Testis (tissue), 2 donors: ENCODE measurements around the gene CHRM4.

Experiments used
- POLR2A ChIP-seq: fragments of 450-650 bp; IDR thresholded peaks from one replicate; pipeline ENCODE4 v1.6.1; 2017; ENCODE audit warnings: antibody characterized with exemption, mild to moderate bottlenecking, moderate library complexity
- TF ChIP-seq, protein P1 (sequence below), 3 experiments: fragments of 450-650 bp in 2 of 3; fragments of 200-600 bp in 1 of 3; sonication (generic) in 1 of 3; IDR thresholded peaks; one replicate each; pipeline ENCODE4 v1.5.1; 2016 to 2019; ENCODE audit warnings: antibody characterized with exemption in 3 of 3, mild to moderate bottlenecking in 2 of 3, moderate library complexity in 1 of 3

GRCh38 chr11:46404476-46405017 is 13.0 kb upstream of the CHRM4 start:
- TF ChIP-seq, protein P1, sequence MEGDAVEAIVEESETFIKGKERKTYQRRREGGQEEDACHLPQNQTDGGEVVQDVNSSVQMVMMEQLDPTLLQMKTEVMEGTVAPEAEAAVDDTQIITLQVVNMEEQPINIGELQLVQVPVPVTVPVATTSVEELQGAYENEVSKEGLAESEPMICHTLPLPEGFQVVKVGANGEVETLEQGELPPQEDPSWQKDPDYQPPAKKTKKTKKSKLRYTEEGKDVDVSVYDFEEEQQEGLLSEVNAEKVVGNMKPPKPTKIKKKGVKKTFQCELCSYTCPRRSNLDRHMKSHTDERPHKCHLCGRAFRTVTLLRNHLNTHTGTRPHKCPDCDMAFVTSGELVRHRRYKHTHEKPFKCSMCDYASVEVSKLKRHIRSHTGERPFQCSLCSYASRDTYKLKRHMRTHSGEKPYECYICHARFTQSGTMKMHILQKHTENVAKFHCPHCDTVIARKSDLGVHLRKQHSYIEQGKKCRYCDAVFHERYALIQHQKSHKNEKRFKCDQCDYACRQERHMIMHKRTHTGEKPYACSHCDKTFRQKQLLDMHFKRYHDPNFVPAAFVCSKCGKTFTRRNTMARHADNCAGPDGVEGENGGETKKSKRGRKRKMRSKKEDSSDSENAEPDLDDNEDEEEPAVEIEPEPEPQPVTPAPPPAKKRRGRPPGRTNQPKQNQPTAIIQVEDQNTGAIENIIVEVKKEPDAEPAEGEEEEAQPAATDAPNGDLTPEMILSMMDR (IDR thresholded peaks at IDR 0.05), result no peak
- no peak for TF ChIP-seq POLR2A
